ENCODE results near the gene FNIP2. TPM values are rescaled to one million over a fixed set of nuclear protein-coding genes. Genes with fewer than 3 reads are reported as not detected.

FNIP2 gene
- total and polyA plus RNA-seq, 2 donors (not counting 1 experiment from before 2014, with no cell fraction given) = 16.9 to 36.8 TPM

DNA sequence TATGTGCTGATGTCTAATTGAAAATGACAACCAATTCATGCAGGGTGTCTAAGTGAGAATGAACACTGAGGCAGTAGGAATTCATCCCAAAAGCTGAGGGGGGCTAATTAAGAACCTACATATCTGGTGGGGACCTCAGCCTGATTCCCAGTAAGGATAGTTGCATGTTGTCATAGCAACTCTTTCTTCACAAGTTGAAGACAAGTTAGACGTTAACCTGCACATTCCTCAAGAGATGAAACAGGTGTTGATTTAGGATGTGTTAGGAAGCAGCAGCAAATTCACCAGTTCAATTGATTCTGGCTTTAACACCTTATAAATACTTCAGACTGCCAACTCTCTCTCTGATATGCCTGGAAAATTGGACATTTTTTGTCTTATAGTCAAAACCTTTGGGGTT, 7.3 kb downstream of the FNIP2 start:
- Histone ChIP-seq H3K36me3 (ENCODE audit: control insufficient read depth, insufficient read depth, low read length) (no peaks in the 10 kb centered on the region), H2AFZ (ENCODE audit: low read length) (no peak overlapping the region), H3K9ac (ENCODE audit: insufficient read depth, low read length) (no peak overlapping the region), H3K27ac (ENCODE audit: insufficient read depth, low read length) (no peak overlapping the region), H3K4me1 (ENCODE audit: control insufficient read depth, extremely low read depth, insufficient read depth, low read length) (peaks cover 2% of the 10 kb centered on the region), H3K4me2 (ENCODE audit: extremely low read depth, insufficient read depth, low read length) (no peak overlapping the region), H3K9me3 (ENCODE audit: control insufficient read depth, insufficient read depth, low read depth, low read length) (no peaks in the 10 kb centered on the region), H3K79me2 (ENCODE audit: control insufficient read depth, insufficient read depth, low read length) (peaks cover 41% of the 10 kb centered on the region), H3K4me3 (replicated peaks in 1 of 4; ENCODE audit: control extremely low read depth in 1 of 4, insufficient read depth in 1 of 4, low read depth in 3 of 4, low read length in 4 of 4) (no peak overlapping the region), H3K27me3 (ENCODE audit: control insufficient read depth, insufficient read depth, low read length) (no peaks in the 10 kb centered on the region), H4K20me1 (ENCODE audit: control insufficient read depth, extremely low read depth, insufficient read depth, low read length) (no peaks in the 10 kb centered on the region)
- TF ChIP-seq, protein P1, sequence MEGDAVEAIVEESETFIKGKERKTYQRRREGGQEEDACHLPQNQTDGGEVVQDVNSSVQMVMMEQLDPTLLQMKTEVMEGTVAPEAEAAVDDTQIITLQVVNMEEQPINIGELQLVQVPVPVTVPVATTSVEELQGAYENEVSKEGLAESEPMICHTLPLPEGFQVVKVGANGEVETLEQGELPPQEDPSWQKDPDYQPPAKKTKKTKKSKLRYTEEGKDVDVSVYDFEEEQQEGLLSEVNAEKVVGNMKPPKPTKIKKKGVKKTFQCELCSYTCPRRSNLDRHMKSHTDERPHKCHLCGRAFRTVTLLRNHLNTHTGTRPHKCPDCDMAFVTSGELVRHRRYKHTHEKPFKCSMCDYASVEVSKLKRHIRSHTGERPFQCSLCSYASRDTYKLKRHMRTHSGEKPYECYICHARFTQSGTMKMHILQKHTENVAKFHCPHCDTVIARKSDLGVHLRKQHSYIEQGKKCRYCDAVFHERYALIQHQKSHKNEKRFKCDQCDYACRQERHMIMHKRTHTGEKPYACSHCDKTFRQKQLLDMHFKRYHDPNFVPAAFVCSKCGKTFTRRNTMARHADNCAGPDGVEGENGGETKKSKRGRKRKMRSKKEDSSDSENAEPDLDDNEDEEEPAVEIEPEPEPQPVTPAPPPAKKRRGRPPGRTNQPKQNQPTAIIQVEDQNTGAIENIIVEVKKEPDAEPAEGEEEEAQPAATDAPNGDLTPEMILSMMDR (conservative IDR thresholded peaks at IDR 0.05 in 1 of 2, IDR thresholded peaks at IDR 0.05 in 1 of 2; ENCODE audit: low read depth in 1 of 2, low read length in 2 of 2) = no peak
- no peak for TF ChIP-seq EZH2 (IDR thresholded peaks at IDR 0.05; ENCODE audit: low read length, missing control alignments)
- no peak for DNase-seq (ENCODE audit: low read depth in 2 of 2)

DNA sequence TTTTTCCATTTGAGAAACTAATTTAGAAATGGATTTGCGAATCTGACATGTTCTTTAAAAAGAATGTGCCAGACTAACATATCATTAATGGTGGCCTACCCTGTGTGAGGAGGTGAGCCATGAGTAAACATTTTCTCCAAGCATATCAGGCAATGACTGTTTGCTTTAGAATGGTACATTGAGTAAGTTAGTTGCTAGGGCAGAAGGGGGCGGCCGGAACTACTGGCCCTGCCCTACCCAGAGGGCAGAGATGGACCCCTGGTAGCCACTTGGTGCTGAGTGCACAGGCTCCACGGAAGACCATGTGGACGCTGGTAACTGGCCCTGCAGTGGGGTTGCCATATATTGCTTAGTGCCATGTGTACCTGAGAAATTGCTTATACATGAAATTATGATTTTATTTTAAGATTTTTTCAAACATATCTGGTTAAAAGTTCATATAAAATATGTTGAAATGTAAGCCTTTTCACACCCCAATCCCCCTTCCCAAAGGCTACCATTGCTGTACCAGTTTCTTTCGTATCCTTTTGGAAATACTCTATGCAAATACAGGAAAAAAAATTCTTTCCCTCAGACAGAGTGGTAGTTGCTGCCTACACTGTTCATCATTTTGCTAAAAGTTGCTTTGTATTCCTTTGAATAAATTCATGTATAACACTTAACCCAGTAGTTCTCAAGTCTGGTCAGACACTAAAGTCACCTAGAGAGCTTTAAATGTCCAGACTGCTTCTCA, 8.8 kb downstream of the FNIP2 start:
- TF ChIP-seq EZH2 (IDR thresholded peaks at IDR 0.05; ENCODE audit: low read length, missing control alignments) = no peak
- TF ChIP-seq, protein P1 (conservative IDR thresholded peaks at IDR 0.05 in 1 of 2, IDR thresholded peaks at IDR 0.05 in 1 of 2; ENCODE audit: low read depth in 1 of 2, low read length in 2 of 2) = no peak
- Histone ChIP-seq H3K36me3 (ENCODE audit: control insufficient read depth, insufficient read depth, low read length) (no peaks in the 10 kb centered on the region), H4K20me1 (ENCODE audit: control insufficient read depth, extremely low read depth, insufficient read depth, low read length) (no peaks in the 10 kb centered on the region), H3K4me1 (ENCODE audit: control insufficient read depth, extremely low read depth, insufficient read depth, low read length) (peaks cover 5% of the 10 kb centered on the region), H3K27me3 (ENCODE audit: control insufficient read depth, insufficient read depth, low read length) (no peaks in the 10 kb centered on the region), H3K79me2 (ENCODE audit: control insufficient read depth, insufficient read depth, low read length) (peaks cover 34% of the 10 kb centered on the region), H3K9ac (ENCODE audit: insufficient read depth, low read length) (no peak overlapping the region), H3K4me2 (ENCODE audit: extremely low read depth, insufficient read depth, low read length) (peak overlapping the region; percentile 55), H2AFZ (ENCODE audit: low read length) (no peak overlapping the region), H3K4me3 (replicated peaks in 1 of 4; ENCODE audit: control extremely low read depth in 1 of 4, insufficient read depth in 1 of 4, low read depth in 3 of 4, low read length in 4 of 4) (no peak overlapping the region), H3K9me3 (ENCODE audit: control insufficient read depth, insufficient read depth, low read depth, low read length) (no peaks in the 10 kb centered on the region), H3K27ac (ENCODE audit: insufficient read depth, low read length) (no peak overlapping the region)
- DNase-seq (ENCODE audit: low read depth in 2 of 2) = no peak

- DNase-seq (ENCODE audit: low read depth in 2 of 2) = no peak
Observed at GRCh38 chr4:158778156-158778711, 9.4 kb downstream of the FNIP2 start.

More at GRCh38 chr4:158778156-158778711, 9.4 kb downstream of the FNIP2 start:
- no peak overlapping the region for H3K4me3 ChIP-seq (replicated peaks in 1 of 4; ENCODE audit: control extremely low read depth in 1 of 4, insufficient read depth in 1 of 4, low read depth in 3 of 4, low read length in 4 of 4)
- no peaks in the 10 kb centered on the region for H3K9me3 ChIP-seq (ENCODE audit: control insufficient read depth, insufficient read depth, low read depth, low read length)
- H3K27ac ChIP-seq (ENCODE audit: insufficient read depth, low read length) = no peak overlapping the region
- TF ChIP-seq, protein P1 (conservative IDR thresholded peaks at IDR 0.05 in 1 of 2, IDR thresholded peaks at IDR 0.05 in 1 of 2; ENCODE audit: low read depth in 1 of 2, low read length in 2 of 2) = no peak
- TF ChIP-seq EZH2 (IDR thresholded peaks at IDR 0.05; ENCODE audit: low read length, missing control alignments) = no peak
- H3K79me2 ChIP-seq (ENCODE audit: control insufficient read depth, insufficient read depth, low read length) = peaks cover 35% of the 10 kb centered on the region
- no peaks in the 10 kb centered on the region for H4K20me1 ChIP-seq (ENCODE audit: control insufficient read depth, extremely low read depth, insufficient read depth, low read length)
- no peak overlapping the region for H2AFZ ChIP-seq (ENCODE audit: low read length)
- H3K9ac ChIP-seq (ENCODE audit: insufficient read depth, low read length) = no peak overlapping the region
- peak overlapping the region; percentile 55 for H3K4me2 ChIP-seq (ENCODE audit: extremely low read depth, insufficient read depth, low read length)
- peaks cover 8% of the 10 kb centered on the region for H3K4me1 ChIP-seq (ENCODE audit: control insufficient read depth, extremely low read depth, insufficient read depth, low read length)
- H3K36me3 ChIP-seq (ENCODE audit: control insufficient read depth, insufficient read depth, low read length) = no peaks in the 10 kb centered on the region
- no peaks in the 10 kb centered on the region for H3K27me3 ChIP-seq (ENCODE audit: control insufficient read depth, insufficient read depth, low read length)
